Measurements from ENCODE around the gene DISP2.

DISP2 gene

GRCh38 chr15:40381818-40382529 lies 24.0 kb downstream of the DISP2 start:
- no peak overlapping the region for H3K27ac ChIP-seq

GRCh38 chr15:40382580-40383456 lies 24.8 kb downstream of the DISP2 start, which contains the start of gene KNSTRN:
KNSTRN (plus strand) TSS chr15:40382721; CDS start chr15:40382836, 115 bp downstream.
- DNase-seq (ENCODE audit: low read depth, low spot score) = peak; percentile 68
- peak within 1 kb of the TSS; percentile 39 for H3K27ac ChIP-seq

More at GRCh38 chr15:40381818-40382529, 24.0 kb downstream of the DISP2 start:
- no peak for DNase-seq (ENCODE audit: low read depth, low spot score)

GRCh38 chr15:40386480-40386879 lies 28.5 kb downstream of the DISP2 start:
- no peak for DNase-seq (ENCODE audit: low read depth, low spot score)
- H3K27ac ChIP-seq = no peak overlapping the region

DNA sequence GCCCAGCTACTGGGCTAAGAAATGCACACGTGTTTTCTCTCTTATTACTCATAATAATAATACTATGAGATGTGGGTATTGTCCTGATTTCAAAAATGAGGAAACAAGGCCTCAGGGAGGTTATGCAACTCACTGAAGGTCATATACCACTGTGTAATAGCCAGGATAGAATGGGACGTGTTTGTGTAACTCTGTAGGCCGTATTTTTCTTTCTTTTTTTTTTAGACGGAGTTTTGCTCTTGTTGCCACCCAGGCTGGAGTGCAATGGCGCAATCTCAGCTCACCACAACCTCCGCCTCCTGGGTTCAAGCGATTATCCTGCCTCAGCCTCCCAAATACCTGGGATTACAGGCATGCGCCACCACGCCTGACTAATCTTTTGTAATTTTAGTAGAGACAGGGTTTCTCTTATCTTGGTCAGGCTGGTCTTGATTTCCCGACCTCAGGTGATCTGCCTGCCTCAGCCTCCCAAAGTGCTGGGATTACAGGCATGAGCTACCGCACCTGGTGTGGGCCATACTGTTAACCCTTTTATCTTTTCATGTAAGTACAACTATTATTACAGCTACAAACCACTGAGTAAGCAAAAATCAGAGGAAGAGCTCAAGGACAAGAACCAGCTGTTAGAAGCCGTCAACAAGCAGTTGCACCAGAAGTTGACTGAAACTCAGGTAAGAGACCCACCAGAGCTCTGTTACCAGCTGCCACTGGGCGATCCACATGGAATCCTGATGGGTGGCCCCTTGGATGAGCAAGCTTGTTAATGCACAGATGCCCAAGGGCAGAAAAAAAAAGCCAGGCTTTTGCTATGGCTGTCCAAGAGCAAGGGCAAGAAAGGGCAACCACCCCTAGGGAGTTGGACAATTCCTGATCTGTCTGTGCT lies 31.2 kb downstream of the DISP2 start:
- no peak for DNase-seq (ENCODE audit: low read depth, low spot score)
- no peak overlapping the region for H3K27ac ChIP-seq

DNA sequence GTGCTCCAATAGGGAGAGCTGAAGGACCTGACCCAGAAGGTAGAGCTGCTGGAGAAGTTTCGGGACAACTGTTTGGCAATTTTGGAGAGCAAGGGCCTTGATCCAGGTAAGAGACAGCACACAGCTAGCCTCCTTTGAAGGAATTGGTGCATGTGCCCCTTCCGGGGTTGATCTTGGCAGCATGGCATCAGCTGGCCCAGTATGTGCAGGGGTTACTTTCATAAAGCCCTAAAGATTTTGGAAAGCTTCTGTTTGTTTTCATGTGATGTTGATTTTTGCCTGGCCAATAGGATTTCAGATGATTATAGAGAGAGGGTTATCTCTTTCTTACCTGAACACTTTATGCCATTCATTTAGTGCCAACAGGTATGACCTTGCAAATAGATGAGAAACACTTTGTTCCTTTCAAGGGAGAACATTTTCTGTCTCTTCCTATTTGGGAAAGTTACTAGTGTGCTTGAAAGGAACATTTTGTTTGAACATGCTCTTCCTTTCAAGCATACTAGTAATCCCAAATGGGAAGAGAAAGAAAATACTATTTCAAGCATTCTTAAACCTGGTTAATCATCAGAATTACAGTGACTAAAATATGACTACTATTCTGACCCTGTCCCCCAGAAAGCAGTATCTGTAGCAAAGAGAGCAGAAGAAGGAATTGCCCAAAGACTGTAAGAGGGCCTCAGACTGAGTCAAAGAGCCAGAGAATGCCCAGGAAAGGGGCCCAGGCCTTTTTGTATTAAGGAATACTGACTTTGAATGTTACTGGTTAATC lies 32.0 kb downstream of the DISP2 start:
- H3K27ac ChIP-seq = no peak overlapping the region

GRCh38 chr15:40392986-40393948 lies 35.2 kb downstream of the DISP2 start:
- no peak for DNase-seq (ENCODE audit: low read depth, low spot score)
- H3K27ac ChIP-seq = peak overlapping the region; percentile 70

More for the DNA sequence above, 32.0 kb downstream of the DISP2 start:
- DNase-seq (ENCODE audit: low read depth, low spot score) = no peak

DNA sequence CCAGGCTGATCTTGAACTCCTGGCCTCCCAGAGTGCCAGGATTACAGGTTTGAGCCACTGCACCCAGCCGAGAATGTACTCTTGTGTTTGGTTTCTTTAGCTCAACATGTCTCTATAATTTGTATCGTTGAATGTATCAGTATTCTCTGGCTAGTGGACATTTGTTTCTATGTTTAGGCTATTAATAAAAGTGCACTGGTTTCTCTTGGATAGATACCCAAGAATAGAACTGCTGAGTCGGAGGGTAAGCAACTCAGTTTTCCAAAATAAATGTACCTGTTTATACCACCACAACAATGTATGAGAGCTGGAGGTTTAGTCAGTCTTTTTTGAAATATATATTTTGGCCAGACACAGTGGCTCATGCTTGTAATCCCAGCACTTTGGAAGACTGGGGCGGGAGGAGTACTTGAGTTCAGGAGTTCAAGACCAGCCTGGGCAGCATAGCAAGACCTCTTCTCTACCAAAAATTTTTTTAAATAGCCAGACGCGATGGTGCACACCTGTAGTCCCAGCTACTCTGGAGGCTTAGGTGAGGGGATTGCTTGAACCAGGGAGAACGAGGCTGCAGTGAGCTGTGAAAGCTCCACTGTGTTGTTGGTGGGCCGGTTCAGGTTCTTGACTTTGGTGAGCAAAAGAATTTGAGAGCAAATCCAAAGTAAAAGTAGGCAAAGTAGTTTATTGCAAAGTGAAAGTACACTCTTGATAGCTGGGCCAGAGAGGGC lies 39.8 kb downstream of the DISP2 start:
- no peak overlapping the region for H3K27ac ChIP-seq
- DNase-seq (ENCODE audit: low read depth, low spot score) = no peak

GRCh38 chr15:40398413-40398873 lies 40.4 kb downstream of the DISP2 start:
- no peak overlapping the region for H3K27ac ChIP-seq
- no peak for DNase-seq (ENCODE audit: low read depth, low spot score)

DNA sequence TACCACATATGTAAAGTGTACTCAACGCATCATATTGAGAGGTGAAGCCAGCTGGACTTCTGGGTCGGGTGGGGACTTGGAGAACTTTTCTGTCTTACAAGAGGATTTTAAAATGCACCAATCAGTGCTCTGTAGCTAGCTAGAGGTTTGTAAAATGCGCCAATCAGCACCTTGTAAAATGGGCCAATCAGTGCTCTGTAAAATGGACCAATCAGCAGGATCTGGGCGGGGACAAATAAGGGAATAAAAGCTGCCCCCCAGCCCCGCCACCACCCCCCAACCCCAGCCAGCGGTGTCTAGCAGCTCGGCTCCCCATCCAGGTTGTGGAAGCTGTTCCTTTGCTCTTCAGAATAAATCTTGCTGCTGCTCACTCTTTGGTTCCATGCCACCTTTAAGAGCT lies 41.4 kb downstream of the DISP2 start:
- DNase-seq (ENCODE audit: low read depth, low spot score) = no peak
- no peak overlapping the region for H3K27ac ChIP-seq

GRCh38 chr15:40405501-40406381 lies 47.7 kb downstream of the DISP2 start, which contains the start of gene IVD:
IVD (plus strand) TSS chr15:40405795; CDS start chr15:40405828, 33 bp downstream.
- DNase-seq (ENCODE audit: low read depth, low spot score) = no peak
- H3K27ac ChIP-seq = peak within 1 kb of the TSS; percentile 52

- H3K27ac ChIP-seq = no peak overlapping the region
- DNase-seq (ENCODE audit: low read depth, low spot score) = no peak
These were observed 49.4 kb downstream of the DISP2 start for GRCh38 chr15:40407330-40407990.

DNA sequence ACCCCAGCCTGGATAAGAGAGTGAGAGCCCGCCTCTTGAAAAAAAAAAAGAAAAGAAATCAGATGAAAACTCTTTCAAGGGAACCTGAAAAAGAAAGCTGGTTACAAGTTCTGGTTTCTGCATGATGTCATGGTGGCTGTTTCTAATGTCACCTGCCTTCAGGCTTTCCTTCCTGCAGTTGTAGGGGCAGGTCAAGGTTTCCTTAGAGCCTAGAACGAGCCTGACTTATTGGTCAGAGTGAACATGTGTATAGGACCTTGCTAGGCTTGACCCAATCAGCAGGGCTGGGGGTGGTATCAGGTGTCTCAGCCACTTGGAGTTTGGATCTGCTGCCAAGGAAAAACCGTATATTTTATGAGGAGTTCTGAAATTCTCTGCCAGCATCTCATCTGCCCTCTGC lies 51.3 kb downstream of the DISP2 start:
- DNase-seq (ENCODE audit: low read depth, low spot score) = no peak
- no peak overlapping the region for H3K27ac ChIP-seq

DNA sequence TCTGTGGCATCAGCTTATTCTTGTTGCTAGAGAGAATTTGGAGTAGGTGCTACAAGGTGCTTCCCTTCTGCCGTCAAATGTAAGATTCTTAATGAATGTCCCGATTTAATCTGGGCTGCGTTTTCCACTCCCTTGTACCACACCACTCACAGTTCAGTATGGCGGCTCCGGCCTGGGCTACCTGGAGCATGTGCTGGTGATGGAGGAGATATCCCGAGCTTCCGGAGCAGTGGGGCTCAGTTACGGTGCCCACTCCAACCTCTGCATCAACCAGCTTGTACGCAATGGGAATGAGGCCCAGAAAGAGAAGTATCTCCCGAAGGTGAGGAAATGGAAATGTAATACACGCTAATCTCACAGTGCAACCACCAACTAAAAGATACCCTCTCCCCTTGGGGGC lies 52.5 kb downstream of the DISP2 start:
- no peak for DNase-seq (ENCODE audit: low read depth, low spot score)
- H3K27ac ChIP-seq = no peak overlapping the region

DNA sequence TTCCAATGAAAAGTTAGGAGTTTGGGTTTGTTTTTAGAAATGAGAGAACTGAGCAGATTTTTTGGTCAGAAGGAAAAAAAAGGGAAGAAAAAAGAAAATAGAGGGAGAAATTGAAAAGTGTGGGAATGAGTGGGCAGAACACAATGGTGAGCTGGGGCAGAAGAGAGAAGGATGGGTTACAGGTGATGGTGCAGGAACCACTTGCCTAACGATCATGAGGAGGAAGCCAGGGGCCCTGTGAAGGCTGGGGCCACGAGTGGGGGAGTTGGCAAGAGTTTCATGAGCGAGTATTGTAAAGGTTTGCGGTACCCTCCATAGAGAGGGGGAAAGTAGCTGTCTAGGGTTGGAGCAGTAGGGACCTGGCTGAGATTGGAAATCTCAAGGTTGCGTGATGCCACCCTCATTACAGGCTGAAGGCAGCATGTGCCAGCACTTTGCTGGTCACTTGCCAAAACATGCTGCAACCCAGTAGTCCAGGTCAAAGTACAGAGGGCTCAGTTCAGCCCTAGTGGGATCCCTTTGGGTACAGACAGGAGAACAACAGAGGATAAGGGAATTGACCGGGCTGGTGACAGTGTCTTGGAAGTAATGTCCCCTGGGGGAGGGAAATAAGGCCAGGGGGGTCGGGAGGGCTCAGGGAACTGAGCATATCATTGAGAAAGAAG lies 54.2 kb downstream of the DISP2 start:
- no peak overlapping the region for H3K27ac ChIP-seq
- DNase-seq (ENCODE audit: low read depth, low spot score) = no peak

DNA sequence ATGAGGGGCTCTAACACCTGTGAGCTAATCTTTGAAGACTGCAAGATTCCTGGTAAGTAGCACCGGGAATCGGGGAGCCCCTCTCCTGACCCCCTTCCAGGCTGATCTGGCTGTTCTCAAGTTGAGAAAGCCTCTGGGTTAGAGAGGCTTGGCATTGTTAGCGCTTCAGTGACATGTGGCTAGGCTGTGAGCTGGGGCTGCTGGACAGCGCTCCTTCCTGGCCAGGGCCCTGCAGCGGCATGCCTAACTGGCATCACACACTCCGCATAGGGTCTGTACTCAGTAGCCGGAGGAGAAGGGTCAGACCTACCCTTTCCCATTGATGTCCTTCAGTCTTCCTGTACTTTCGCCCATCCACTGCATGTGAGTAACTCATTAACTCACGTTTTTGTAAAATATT lies 55.0 kb downstream of the DISP2 start:
- H3K27ac ChIP-seq = no peak overlapping the region
- no peak for DNase-seq (ENCODE audit: low read depth, low spot score)

GRCh38 chr15:40414816-40415215 lies 56.8 kb downstream of the DISP2 start:
- no peak for DNase-seq (ENCODE audit: low read depth, low spot score)
- no peak overlapping the region for H3K27ac ChIP-seq

Data from epithelial cell of prostate (primary cell).